IPS-11a (cell line): ENCODE measurements around the gene OLA1.

ENCODE experiments used
- H3K4me3 ChIP-seq: one replicate; pipeline ENCODE4 v1.5.1; 2013; ENCODE audit warnings: low read depth, low read length, control low read depth

OLA1 gene

DNA sequence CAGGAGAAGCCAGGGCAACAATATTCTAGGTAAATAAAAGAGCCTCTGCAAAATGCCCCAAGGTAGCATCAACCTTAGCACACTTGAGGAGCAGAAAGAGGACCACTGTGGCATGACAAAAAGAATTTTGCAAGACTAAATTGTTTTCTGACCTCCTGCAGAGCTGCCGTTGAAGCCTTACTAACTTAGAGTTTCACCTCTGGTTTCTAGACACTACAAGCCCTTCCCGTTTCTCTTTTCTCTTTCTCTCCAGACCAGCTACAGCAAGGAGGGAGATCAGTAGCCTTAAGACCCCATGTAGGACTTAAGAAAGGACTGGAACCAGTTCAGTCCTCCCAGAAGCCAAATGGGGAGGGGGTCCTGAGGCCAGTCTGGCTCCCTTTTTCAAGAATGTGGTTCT is 209.9 kb downstream of the OLA1 start:
- H3K4me3 ChIP-seq: no peak overlapping the region

- no peak overlapping the region for H3K4me3 ChIP-seq
Observed at GRCh38 chr2:174036825-174037224, 211.5 kb downstream of the OLA1 start.

- H3K4me3 ChIP-seq: no peak overlapping the region
Observed at GRCh38 chr2:174035981-174036742, 212.2 kb downstream of the OLA1 start.

DNA sequence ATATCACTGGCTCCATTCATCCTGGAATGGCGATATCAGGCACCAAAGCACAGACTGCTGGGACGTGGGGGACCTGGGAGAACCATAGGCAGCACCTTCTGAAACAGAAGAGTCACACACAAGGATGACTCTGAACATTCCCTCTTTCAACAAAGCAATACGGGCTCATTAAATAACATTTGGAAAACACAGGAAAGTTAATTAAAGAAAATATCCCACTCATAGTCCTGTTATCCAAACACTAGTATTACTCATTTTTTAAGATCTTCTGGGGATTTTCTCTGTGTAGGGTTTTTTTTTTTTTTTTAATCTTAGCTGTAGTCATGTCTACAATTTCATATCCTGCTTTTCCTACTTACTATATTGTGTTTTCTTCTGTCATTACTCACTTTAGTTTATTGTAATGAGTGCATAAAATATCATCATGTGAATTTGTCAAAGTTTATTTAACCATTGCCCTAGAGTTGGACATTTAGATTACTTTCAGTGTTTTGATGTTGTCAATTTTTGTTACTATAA is 213.2 kb downstream of the OLA1 start:
- no peak overlapping the region for H3K4me3 ChIP-seq

- H3K4me3 ChIP-seq: no peak overlapping the region
Observed at GRCh38 chr2:174033163-174033550, 215.2 kb downstream of the OLA1 start.

- no peak overlapping the region for H3K4me3 ChIP-seq
Observed at GRCh38 chr2:174031226-174031625, 217.1 kb downstream of the OLA1 start.

- H3K4me3 ChIP-seq: no peak overlapping the region
Observed at GRCh38 chr2:174028935-174029334, 219.4 kb downstream of the OLA1 start.

GRCh38 chr2:174027956-174028355 is 220.4 kb downstream of the OLA1 start:
- no peak overlapping the region for H3K4me3 ChIP-seq

DNA sequence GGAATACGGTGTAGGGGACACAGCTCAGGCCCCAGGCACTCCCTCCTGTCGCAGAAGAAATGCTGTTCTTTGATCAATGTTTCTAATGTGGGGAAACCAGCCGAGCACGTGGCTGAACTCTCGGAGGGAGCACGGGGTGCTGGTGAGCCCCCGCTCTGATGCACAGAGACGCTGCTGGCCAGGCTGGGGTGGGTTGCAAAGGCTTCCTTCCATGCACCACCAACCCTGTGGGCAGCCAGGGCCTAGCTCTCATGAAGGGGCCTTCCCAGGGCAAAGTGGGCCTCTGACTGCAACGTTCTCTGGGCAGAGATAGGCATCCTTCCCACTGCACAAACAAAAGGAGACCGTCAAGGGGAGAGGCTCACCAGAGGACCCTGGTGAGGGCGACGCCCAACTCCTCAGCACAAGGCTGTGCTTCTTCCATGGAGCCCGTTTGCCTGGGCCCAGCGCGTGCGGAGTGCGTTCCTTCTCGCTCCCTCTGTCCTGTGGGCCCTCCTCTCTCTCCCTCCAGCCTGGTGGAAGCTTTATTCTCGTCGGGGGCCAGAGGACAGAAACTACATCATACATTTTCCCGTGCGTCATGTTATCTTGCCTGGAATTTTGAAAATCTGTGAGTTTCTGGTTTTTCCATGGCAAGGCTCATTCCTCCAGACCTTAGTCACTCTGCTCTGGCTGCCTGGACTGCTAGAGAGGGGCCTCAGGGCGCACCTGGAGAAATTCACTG is 222.0 kb downstream of the OLA1 start:
- no peak overlapping the region for H3K4me3 ChIP-seq

GRCh38 chr2:174025271-174026121 is 222.8 kb downstream of the OLA1 start:
- no peak overlapping the region for H3K4me3 ChIP-seq

DNA sequence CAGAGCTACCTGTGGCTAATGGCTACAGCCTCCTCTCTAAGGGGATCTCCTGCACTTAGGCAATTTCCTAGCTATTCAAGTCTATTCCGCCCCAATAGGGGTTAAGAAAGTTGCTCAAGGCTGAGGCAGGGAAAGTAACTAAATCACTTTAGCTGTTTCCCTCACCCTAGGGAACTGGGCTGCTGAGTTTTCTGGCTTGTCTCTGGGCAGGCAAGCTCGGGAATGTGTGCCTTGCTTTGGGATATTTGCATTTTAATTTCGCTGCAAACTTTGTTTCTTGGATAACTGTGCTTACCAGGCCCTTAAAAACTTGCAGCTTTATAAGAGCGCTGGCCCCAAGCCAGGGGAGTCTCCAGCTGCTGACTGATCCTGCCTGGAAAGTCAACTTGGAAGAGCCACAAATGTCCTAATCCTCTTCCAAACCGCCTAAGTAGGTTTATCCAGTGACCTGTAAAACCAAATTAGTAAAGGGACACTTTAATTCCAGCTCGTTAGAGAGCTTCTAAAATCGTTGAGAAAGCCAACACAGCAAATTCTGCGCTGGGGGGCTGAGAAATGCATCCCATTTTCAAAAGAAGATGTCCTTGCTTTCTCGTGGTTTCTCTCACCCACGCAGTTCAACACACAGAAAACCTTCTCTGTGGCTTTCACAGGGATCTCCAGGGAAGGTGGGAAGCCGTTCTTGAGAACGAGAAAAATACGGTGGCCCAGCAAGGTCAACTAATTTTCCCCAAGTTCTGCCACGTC is 223.6 kb downstream of the OLA1 start:
- H3K4me3 ChIP-seq: no peak overlapping the region

DNA sequence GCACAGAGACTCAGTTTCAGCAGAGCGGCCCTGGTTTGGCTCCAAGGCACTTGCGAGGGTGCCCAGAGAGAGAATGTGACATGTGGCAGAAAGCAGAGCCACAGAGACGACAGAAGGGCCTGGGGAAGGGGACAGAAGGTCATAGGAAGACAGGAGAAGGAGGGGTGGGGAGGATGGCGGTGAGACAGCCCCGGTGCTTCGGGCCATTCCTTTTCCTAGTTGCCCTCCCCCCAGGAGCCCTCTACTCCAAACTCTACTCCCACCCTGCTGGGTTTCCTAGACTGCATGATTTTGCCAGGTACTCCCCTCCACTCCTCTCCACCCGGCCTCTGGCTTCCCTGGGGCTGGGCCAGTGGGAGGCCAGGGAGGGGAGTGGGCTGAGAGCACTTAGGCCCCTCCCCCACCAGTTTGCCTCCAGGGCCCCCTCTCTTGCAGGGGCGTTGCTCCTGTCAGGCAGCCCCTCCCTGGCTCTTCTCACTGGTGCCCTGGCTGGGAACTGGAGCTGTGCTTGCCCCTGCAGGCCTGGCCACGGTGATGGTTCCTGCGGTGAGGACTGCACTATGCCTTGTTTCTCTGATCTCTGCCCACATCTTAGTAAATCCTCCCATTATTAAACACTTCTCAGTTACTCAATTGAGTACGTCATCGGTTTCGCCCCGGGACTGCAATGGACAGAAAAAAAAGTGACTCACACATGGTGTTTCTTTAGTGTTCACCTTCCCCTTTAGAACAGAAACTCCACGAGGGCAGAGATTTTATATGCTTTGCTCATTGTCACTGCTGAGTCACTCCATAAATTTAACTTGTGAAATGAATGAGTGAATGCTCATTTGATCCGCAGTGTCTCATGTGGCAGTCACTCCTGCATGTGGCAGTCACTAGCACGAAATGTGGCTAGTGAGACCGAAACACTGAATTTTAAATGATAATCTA is 224.5 kb downstream of the OLA1 start:
- no peak overlapping the region for H3K4me3 ChIP-seq
